Stimulated activated naive CD8-positive, alpha-beta T cell treated with anti-CD3 and anti-CD28 coated beads, Interleukin-15, amount 100 ng/mL, for 72 hours (primary cell): ENCODE measurements around the gene ZFP42.
"Not testable (repeated sequence)": the region's sequence is repeated elsewhere in the genome, so short reads cannot be mapped to it uniquely, and the experiment has no call there.

Source experiments
- ATAC-seq: fragments of 150-1000 bp; cut with Tn5 transposase; 2 replicates; pipeline ENCODE4 v1.10.0; 2021; ENCODE audit warnings: mild to moderate bottlenecking, moderate library complexity
- DNase-seq, 2 donors: peaks; one replicate each; pipeline ENCODE4 v3.0.0; 2021 to 2022
- H3K27ac Mint-ChIP-seq, 2 donors: one replicate each; pipeline ENCODE4 v1.8.0; 2022; ENCODE audit warnings: mild to moderate bottlenecking in 2 of 2, mixed read lengths in 2 of 2, moderate library complexity in 2 of 2
- H3K27me3 Mint-ChIP-seq: one replicate; pipeline ENCODE4 v1.8.0; 2022; ENCODE audit warnings: mixed read lengths
- H3K4me1 Mint-ChIP-seq: one replicate; pipeline ENCODE4 v1.8.0; 2022; ENCODE audit warnings: mild to moderate bottlenecking, mixed read lengths
- H3K4me3 Mint-ChIP-seq, 2 donors: one replicate each; pipeline ENCODE4 v1.8.0; 2022; ENCODE audit warnings: mild to moderate bottlenecking in 2 of 2, mixed read lengths in 2 of 2, moderate library complexity in 1 of 2
- H3K9me3 Mint-ChIP-seq, 2 donors: one replicate each; pipeline ENCODE4 v1.8.0; 2022; ENCODE audit warnings: mixed read lengths in 2 of 2

The ZFP42 gene

GRCh38 chr4:187995322-187996207, at the start of gene ZFP42:
TSS of gene ZFP42 (plus strand) at chr4:187995771. CDS start at chr4:188002808, 7,037 bp downstream.
- Mint-ChIP-seq H3K4me3 (no peak within 1 kb of the TSS), H3K27me3 (peaks cover 25% of the 10 kb centered on the region), H3K4me1 (no peaks in the 10 kb centered on the region), H3K9me3 (peaks cover 8 to 40% of the 10 kb centered on the region in 2 donors), H3K27ac (no peak within 1 kb of the TSS)
- no peak for DNase-seq
- no peak for ATAC-seq

GRCh38 chr4:187961171-187961570, 34.4 kb upstream of the ZFP42 start:
- Mint-ChIP-seq H3K9me3 (peaks cover 0 to 6% of the 10 kb centered on the region in 2 donors), H3K27me3 (no peaks in the 10 kb centered on the region), H3K4me1 (no peaks in the 10 kb centered on the region), H3K4me3 (no peak overlapping the region), H3K27ac (no peak overlapping the region)
- DNase-seq, result no peak
- no peak for ATAC-seq

GRCh38 chr4:187961961-187962360, 33.6 kb upstream of the ZFP42 start:
- peaks cover 0 to 6% of the 10 kb centered on the region in 2 donors for H3K9me3 Mint-ChIP-seq
- H3K4me3 Mint-ChIP-seq, result no peak overlapping the region
- no peak overlapping the region for H3K27ac Mint-ChIP-seq
- ATAC-seq (no peak), DNase-seq (no peak)
- H3K27me3 Mint-ChIP-seq, result no peaks in the 10 kb centered on the region
- no peaks in the 10 kb centered on the region for H3K4me1 Mint-ChIP-seq

- no peak overlapping the region for H3K4me3 Mint-ChIP-seq
- peaks cover 0 to 6% of the 10 kb centered on the region in 2 donors for H3K9me3 Mint-ChIP-seq
- DNase-seq, result no peak
- H3K27me3 Mint-ChIP-seq, result no peaks in the 10 kb centered on the region
- H3K4me1 Mint-ChIP-seq, result no peaks in the 10 kb centered on the region
- no peak overlapping the region for H3K27ac Mint-ChIP-seq
- ATAC-seq, result no peak
These were observed 32.6 kb upstream of the ZFP42 start for GRCh38 chr4:187962926-187963325.

- no peak overlapping the region for H3K27ac Mint-ChIP-seq
- DNase-seq, result no peak
- no peak for ATAC-seq
- no peak overlapping the region for H3K4me3 Mint-ChIP-seq
- peaks cover 0 to 7% of the 10 kb centered on the region in 2 donors for H3K9me3 Mint-ChIP-seq
- no peaks in the 10 kb centered on the region for H3K4me1 Mint-ChIP-seq
- no peaks in the 10 kb centered on the region for H3K27me3 Mint-ChIP-seq
These were observed 29.8 kb upstream of the ZFP42 start for GRCh38 chr4:187965726-187966125.

GRCh38 chr4:187972135-187972534, 23.4 kb upstream of the ZFP42 start:
- H3K4me3 Mint-ChIP-seq, result no peak overlapping the region
- no peaks in the 10 kb centered on the region for H3K4me1 Mint-ChIP-seq
- H3K9me3 Mint-ChIP-seq, result peaks cover 5 to 25% of the 10 kb centered on the region in 2 donors
- H3K27me3 Mint-ChIP-seq, result no peaks in the 10 kb centered on the region
- no peak for DNase-seq
- ATAC-seq, result no peak
- H3K27ac Mint-ChIP-seq, result no peak overlapping the region

- no peak overlapping the region for H3K27ac Mint-ChIP-seq
- no peaks in the 10 kb centered on the region for H3K4me1 Mint-ChIP-seq
- DNase-seq (no peak), ATAC-seq (no peak)
- no peak overlapping the region for H3K4me3 Mint-ChIP-seq
- H3K27me3 Mint-ChIP-seq, result no peaks in the 10 kb centered on the region
- peaks cover 27 to 37% of the 10 kb centered on the region in 2 donors for H3K9me3 Mint-ChIP-seq
These were observed 11.8 kb upstream of the ZFP42 start for GRCh38 chr4:187983746-187984145.

GRCh38 chr4:187992971-187993370, 2.6 kb upstream of the ZFP42 start:
- ATAC-seq, result no peak
- Mint-ChIP-seq H3K27me3 (peaks cover 25% of the 10 kb centered on the region), H3K27ac (no peak overlapping the region), H3K4me3 (no peak overlapping the region), H3K9me3 (peaks cover 11 to 32% of the 10 kb centered on the region in 2 donors), H3K4me1 (no peaks in the 10 kb centered on the region)
- no peak for DNase-seq

GRCh38 chr4:187993827-187994226, 1.7 kb upstream of the ZFP42 start:
- H3K4me3 Mint-ChIP-seq, result no peak overlapping the region
- H3K27me3 Mint-ChIP-seq, result peaks cover 25% of the 10 kb centered on the region
- ATAC-seq (no peak), DNase-seq (no peak)
- H3K27ac Mint-ChIP-seq, result no peak overlapping the region
- peaks cover 8 to 32% of the 10 kb centered on the region in 2 donors for H3K9me3 Mint-ChIP-seq
- no peaks in the 10 kb centered on the region for H3K4me1 Mint-ChIP-seq

- ATAC-seq (no peak), DNase-seq (no peak)
- Mint-ChIP-seq H3K4me3 (no peak overlapping the region), H3K9me3 (peaks cover 8 to 40% of the 10 kb centered on the region in 2 donors), H3K4me1 (no peaks in the 10 kb centered on the region), H3K27ac (no peak overlapping the region), H3K27me3 (peaks cover 25% of the 10 kb centered on the region)
These were observed 1.1 kb downstream of the ZFP42 start for GRCh38 chr4:187996502-187997177.

- not testable (repeated sequence) for ATAC-seq, H3K27ac Mint-ChIP-seq, DNase-seq, H3K4me3 Mint-ChIP-seq, H3K4me1 Mint-ChIP-seq
- H3K9me3 Mint-ChIP-seq, result peaks cover 10 to 33% of the 10 kb centered on the region in 2 donors
- peaks cover 25% of the 10 kb centered on the region for H3K27me3 Mint-ChIP-seq
These were observed 2.4 kb downstream of the ZFP42 start for GRCh38 chr4:187997991-187998390.

GRCh38 chr4:187999406-187999932, 3.9 kb downstream of the ZFP42 start:
- no peaks in the 10 kb centered on the region for H3K4me1 Mint-ChIP-seq
- H3K27ac Mint-ChIP-seq, result no peak overlapping the region
- peaks cover 25% of the 10 kb centered on the region for H3K27me3 Mint-ChIP-seq
- ATAC-seq, result no peak
- H3K9me3 Mint-ChIP-seq, result peaks cover 15 to 20% of the 10 kb centered on the region in 2 donors
- DNase-seq, result no peak
- H3K4me3 Mint-ChIP-seq, result no peak overlapping the region

GRCh38 chr4:188002323-188002722, 6.8 kb downstream of the ZFP42 start:
- no peaks in the 10 kb centered on the region for H3K4me1 Mint-ChIP-seq
- ATAC-seq, result no peak
- H3K27ac Mint-ChIP-seq, result no peak overlapping the region

GRCh38 chr4:188002751-188003150, 7.2 kb downstream of the ZFP42 start:
- Mint-ChIP-seq H3K27me3 (peaks cover under 1% of the 10 kb centered on the region), H3K9me3 (peaks cover 8 to 11% of the 10 kb centered on the region in 2 donors), H3K4me3 (no peak overlapping the region), H3K4me1 (no peaks in the 10 kb centered on the region), H3K27ac (no peak overlapping the region)
- ATAC-seq, result no peak
- DNase-seq, result no peak

More at GRCh38 chr4:188002323-188002722, 6.8 kb downstream of the ZFP42 start:
- Mint-ChIP-seq H3K9me3 (peaks cover 8 to 15% of the 10 kb centered on the region in 2 donors), H3K4me3 (no peak overlapping the region), H3K27me3 (peaks cover 5% of the 10 kb centered on the region)
- DNase-seq, result no peak

- Mint-ChIP-seq H3K27me3 (no peaks in the 10 kb centered on the region), H3K27ac (no peak overlapping the region), H3K9me3 (peaks cover 7 to 18% of the 10 kb centered on the region in 2 donors), H3K4me3 (no peak overlapping the region), H3K4me1 (no peaks in the 10 kb centered on the region)
- no peak for DNase-seq
- no peak for ATAC-seq
These were observed 10.0 kb downstream of the ZFP42 start for GRCh38 chr4:188005561-188005960.
